ENCODE data around the gene NCR1.
"Not testable (repeated sequence)": the region's sequence is repeated elsewhere in the genome, so short reads cannot be mapped to it uniquely, and the experiment has no call there.

- TF ChIP-seq CTCF, POLR2A (IDR thresholded peaks at IDR 0.05): not testable (repeated sequence)
Observed at GRCh38 chr19:54894106-54894505, 11.8 kb upstream of the NCR1 start.

Measured in right lobe of liver (tissue), 4 donors.